IPS-20b (cell line): ENCODE measurements around the gene FOXN3.
A peak's percentile ranks its signal among the peaks of the same experiment; 100 is the strongest.

ENCODE experiments used
- H3K27ac ChIP-seq: one replicate; pipeline ENCODE4 v1.5.1; 2013; ENCODE audit warnings: low read length
- H3K27me3 ChIP-seq: 2 replicates; pipeline ENCODE4 v1.6.1; 2013; ENCODE audit warnings: mild to moderate bottlenecking, low read length, inconsistent platforms; ENCODE audit not compliant: insufficient read depth
- H3K36me3 ChIP-seq: 2 replicates; pipeline ENCODE4 v1.6.1; 2013; ENCODE audit warnings: low read depth, mild to moderate bottlenecking, inconsistent platforms, low read length, moderate library complexity; ENCODE audit not compliant: insufficient read depth
- H3K4me1 ChIP-seq: 2 replicates; pipeline ENCODE4 v1.6.1; 2013; ENCODE audit warnings: mild to moderate bottlenecking, control low read depth, inconsistent platforms, low read length, moderate library complexity; ENCODE audit not compliant: insufficient read depth
- H3K4me3 ChIP-seq: 2 replicates; pipeline ENCODE4 v1.5.1; 2013; ENCODE audit warnings: mild to moderate bottlenecking, low read length, inconsistent platforms
- H3K9ac ChIP-seq: 2 replicates; pipeline ENCODE4 v1.6.1; 2013; ENCODE audit warnings: low read depth, mild to moderate bottlenecking, inconsistent platforms, low read length, moderate library complexity
- H3K9me3 ChIP-seq: 2 replicates; pipeline ENCODE4 v1.6.1; 2013; ENCODE audit warnings: mild to moderate bottlenecking, low read depth, low read length, inconsistent platforms; ENCODE audit not compliant: insufficient read depth

FOXN3 gene

GRCh38 chr14:89365061-89365801, 51.8 kb downstream of the FOXN3 start:
- Histone ChIP-seq H3K4me3 (no peak overlapping the region), H3K9ac (no peak overlapping the region), H3K27me3 (no peaks in the 10 kb centered on the region), H3K4me1 (peaks cover 21% of the 10 kb centered on the region), H3K27ac (no peak overlapping the region), H3K9me3 (no peaks in the 10 kb centered on the region), H3K36me3 (0 out of 2 replicates have a peak, but pooled peaks cover 4% of the 10 kb centered on the region)

DNA sequence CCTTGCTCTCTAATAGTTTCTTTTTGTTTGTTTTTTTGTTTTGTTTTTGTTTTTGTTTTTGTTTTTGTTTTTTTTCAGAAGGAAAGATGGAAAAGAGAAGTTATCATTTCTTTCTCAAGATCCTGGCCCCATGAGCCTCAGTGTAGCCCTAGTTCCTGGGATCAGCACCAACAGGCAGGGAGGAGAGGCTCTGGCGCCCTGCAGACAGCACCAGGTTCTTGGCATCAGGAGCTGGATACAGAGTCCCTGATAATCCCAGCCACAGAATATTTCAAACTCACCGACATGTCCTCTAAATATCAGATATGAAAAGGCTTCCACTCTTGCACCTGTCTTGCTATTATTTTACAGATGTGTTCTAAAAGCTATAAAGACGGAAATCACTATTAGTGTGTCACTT, 52.7 kb downstream of the FOXN3 start:
- Histone ChIP-seq H3K27ac (no peak overlapping the region), H3K9me3 (no peaks in the 10 kb centered on the region), H3K27me3 (no peaks in the 10 kb centered on the region), H3K9ac (no peak overlapping the region), H3K4me1 (peaks cover 17% of the 10 kb centered on the region), H3K4me3 (no peak overlapping the region), H3K36me3 (0 out of 2 replicates have a peak, but pooled peaks cover 4% of the 10 kb centered on the region)

DNA sequence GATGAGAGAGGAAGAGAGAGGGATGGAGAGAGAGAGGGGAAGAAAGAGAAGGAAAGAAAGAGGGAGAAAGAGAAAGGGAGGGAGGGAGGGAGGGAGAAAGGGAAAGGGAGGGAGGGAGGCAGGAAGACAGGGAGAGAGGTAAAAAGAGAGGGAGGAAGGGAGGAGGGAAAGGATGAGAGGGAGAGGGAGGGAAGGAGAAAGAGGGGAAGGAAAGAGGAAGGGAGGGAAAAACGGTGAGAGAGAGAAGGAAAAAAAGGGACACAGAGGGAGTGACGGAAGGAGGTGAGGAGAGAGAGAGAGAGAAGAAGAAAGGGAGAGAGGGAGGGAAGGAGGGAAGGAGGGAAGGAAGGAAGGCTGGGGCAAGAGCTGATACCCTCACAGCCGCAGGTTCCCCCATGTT, 56.8 kb downstream of the FOXN3 start:
- H3K4me1 ChIP-seq: peaks cover 7% of the 10 kb centered on the region
- H3K27ac ChIP-seq: no peak overlapping the region
- no peaks in the 10 kb centered on the region for H3K27me3 ChIP-seq
- H3K9ac ChIP-seq: no peak overlapping the region
- H3K9me3 ChIP-seq: no peaks in the 10 kb centered on the region
- H3K4me3 ChIP-seq: no peak overlapping the region
- H3K36me3 ChIP-seq: peaks cover 8% of the 10 kb centered on the region

DNA sequence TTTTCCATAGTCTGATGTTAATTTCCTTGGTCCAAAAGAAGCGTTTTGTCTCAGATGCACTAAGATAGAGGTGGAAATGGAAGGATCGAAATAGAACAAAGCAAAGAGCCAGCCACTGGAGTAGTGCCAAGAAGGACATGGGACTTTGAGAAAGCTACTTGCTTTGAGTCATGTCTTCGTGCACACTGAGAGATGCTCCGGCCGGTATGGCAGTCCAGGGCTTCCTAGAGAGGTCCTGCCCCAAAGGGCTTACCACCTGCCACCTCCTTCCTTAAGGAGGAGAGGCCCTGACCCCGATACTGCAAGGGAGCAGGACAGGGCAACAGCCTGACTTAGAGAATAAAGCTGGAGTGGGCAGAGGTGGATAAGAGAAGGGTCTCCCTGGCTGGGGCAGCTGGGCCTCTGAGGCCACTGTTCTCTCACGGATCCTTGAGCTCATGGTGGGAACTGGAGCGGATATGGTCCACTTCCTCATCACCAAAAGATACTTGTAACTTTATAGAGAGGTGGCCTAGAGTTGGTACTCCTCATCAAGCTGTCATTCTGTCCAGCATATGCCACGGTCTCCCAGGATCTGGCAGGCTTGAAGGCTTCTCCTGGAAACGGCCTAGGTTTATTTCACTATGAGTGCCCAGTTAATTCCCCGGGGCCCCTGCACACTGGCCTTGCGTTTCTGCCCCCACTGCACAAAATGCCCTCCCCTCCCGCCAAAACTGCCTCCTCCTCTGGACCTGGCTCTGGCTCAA, 57.4 kb downstream of the FOXN3 start:
- Histone ChIP-seq H3K9me3 (no peaks in the 10 kb centered on the region), H3K9ac (no peak overlapping the region), H3K27me3 (no peaks in the 10 kb centered on the region), H3K4me1 (peaks cover 2% of the 10 kb centered on the region), H3K27ac (no peak overlapping the region), H3K4me3 (no peak overlapping the region), H3K36me3 (peaks cover 8% of the 10 kb centered on the region)

- Histone ChIP-seq H3K36me3 (peaks cover 4% of the 10 kb centered on the region), H3K4me1 (peaks cover 12% of the 10 kb centered on the region; the same call in 1 of the 2 replicates), H3K9me3 (no peaks in the 10 kb centered on the region), H3K4me3 (no peak overlapping the region), H3K9ac (no peak overlapping the region), H3K27ac (no peak overlapping the region), H3K27me3 (no peaks in the 10 kb centered on the region)
These were observed 59.3 kb downstream of the FOXN3 start for GRCh38 chr14:89357655-89358297.

DNA sequence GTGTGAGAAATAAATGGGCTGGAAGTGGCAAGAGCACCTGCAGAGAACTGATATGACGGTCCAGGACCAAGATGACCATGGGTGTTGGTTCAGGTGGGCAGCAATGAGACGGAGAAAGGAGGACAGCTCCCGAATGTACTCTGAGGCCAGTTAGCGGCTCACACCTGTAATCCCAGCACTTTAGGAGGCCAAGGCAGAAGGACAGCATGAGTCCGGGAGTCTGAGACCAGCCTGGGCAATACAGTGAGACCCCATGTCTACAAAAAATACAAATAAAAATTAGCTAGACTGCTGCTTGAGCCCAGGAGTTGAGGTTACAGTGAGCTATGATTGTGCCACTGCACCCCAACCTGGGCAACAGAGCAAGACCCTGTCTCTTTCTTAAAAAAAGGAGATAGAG, 60.1 kb downstream of the FOXN3 start:
- peaks cover 4% of the 10 kb centered on the region for H3K36me3 ChIP-seq
- H3K4me3 ChIP-seq: no peak overlapping the region
- no peak overlapping the region for H3K27ac ChIP-seq
- no peaks in the 10 kb centered on the region for H3K9me3 ChIP-seq
- H3K4me1 ChIP-seq: peaks cover 20% of the 10 kb centered on the region; the same call in 1 of the 2 replicates
- H3K27me3 ChIP-seq: no peaks in the 10 kb centered on the region
- no peak overlapping the region for H3K9ac ChIP-seq

DNA sequence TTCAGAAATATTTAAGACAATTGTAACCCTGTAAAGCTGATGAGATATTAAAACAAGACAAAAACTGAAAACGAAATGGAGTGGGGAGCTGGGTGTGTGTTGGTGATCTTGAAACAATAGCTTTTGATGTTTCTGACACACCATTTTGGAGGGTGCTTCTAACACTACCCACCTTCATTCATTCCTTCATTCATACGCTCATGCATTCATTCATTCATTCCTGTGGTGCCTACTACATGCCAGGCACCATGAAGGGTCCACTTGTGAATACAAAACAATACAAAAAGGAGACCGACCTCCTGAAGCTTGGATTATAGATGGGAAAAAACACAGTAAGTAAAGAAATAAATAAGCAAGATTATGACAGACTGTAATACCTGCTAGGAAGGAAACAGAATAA, 60.5 kb downstream of the FOXN3 start:
- Histone ChIP-seq H3K9me3 (no peaks in the 10 kb centered on the region), H3K4me1 (peaks cover 25% of the 10 kb centered on the region; the same call in 1 of the 2 replicates), H3K4me3 (no peak overlapping the region), H3K36me3 (peaks cover 4% of the 10 kb centered on the region), H3K27ac (no peak overlapping the region), H3K9ac (no peak overlapping the region), H3K27me3 (no peaks in the 10 kb centered on the region)

- no peaks in the 10 kb centered on the region for H3K27me3 ChIP-seq
- no peak overlapping the region for H3K9ac ChIP-seq
- H3K4me1 ChIP-seq: peaks cover 49% of the 10 kb centered on the region
- no peak overlapping the region for H3K4me3 ChIP-seq
- H3K9me3 ChIP-seq: no peaks in the 10 kb centered on the region
- no peak overlapping the region for H3K27ac ChIP-seq
- H3K36me3 ChIP-seq: peaks cover 21% of the 10 kb centered on the region
These were observed 63.3 kb downstream of the FOXN3 start for GRCh38 chr14:89353766-89354113.

DNA sequence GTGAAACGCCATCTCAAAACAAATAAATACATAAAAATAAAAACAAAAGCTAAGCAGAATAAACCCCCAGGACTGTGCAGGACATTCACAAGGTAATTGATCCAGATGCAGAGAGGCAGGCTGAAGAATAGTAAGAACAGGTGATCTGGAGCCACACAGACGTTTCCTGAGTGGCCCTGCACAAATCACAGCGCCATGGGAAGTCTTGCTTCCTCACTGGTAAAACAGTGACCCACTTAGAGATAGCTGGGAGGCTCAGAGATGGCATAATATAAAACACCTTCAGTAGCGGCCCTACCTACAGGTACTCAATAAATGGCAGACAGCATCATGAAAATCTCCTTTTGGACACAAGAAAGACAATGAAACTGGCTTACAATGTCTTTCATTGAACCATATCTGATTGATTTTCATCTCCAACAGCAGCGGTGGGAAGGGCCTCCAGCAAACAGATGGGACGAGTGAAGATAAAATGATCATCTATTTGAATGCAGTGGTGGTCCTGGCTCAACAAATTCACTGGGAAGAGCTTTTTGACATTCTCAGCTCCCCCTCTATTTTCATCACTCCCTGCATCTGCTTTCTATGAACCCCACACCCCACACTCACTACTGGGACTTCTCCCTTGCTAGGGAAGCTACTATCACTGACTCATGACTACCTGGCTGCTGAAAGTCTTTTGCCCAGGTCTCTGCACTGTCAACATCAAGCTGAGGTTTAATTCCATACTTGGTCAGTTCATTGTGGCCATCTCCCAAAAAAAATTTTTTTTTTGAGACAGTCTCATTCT, 63.9 kb downstream of the FOXN3 start:
- Histone ChIP-seq H3K4me3 (no peak overlapping the region), H3K9ac (no peak overlapping the region), H3K36me3 (peaks cover 27% of the 10 kb centered on the region), H3K4me1 (peaks cover 53% of the 10 kb centered on the region), H3K27me3 (no peaks in the 10 kb centered on the region), H3K27ac (peak overlapping the region; percentile 48), H3K9me3 (no peaks in the 10 kb centered on the region)

- peaks cover 36% of the 10 kb centered on the region for H3K36me3 ChIP-seq
- peak overlapping the region; percentile 37; the same call in 1 of the 2 replicates for H3K4me3 ChIP-seq
- no peaks in the 10 kb centered on the region for H3K9me3 ChIP-seq
- H3K27me3 ChIP-seq: no peaks in the 10 kb centered on the region
- H3K4me1 ChIP-seq: peaks cover 55% of the 10 kb centered on the region
- H3K27ac ChIP-seq: peak overlapping the region; percentile 80
- peak overlapping the region; percentile 46; the same call in 1 of the 2 replicates for H3K9ac ChIP-seq
These were observed 65.3 kb downstream of the FOXN3 start for GRCh38 chr14:89351516-89352404.
